NCI-H1694 (cell line): Measurements from ENCODE around the gene LRFN2.

ENCODE experiments used
- DNase-seq: peaks from one replicate; lab custom pipeline; 2025; lab: John Stamatoyannopoulos, UW

LRFN2 gene

DNA sequence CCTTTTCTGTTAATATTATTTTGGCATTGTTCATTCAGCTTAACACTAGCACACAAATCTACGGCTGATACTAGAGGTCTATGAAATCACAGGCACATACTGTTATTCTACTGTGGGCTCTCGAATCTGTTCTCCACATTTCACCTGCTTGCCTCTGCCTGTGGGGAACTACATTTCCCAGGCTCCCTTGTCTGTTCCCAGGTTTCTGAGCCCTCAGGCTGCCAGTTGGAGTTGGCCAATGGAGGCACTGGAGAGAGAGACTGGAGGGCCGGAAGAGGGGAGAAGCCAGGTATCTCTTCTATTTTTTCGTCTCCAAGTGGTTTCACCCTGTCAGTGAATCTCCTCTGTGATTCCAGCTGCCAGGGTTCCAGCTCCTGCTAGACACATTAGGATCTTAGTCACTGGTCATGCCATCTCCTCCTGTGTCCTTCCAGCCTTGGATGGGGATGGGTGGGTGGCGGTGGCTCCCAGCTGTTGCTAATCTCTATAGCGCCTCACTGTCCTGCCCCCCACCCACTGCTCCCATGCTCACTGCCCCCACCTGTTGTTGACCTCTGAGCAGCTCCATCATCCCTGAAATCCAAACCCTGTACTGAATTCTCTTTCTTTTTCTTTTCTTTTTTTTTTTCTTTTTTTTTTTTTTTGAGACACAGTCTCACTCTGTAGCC, 188.2 kb downstream of the LRFN2 start:
- DNase-seq, result no peak

DNA sequence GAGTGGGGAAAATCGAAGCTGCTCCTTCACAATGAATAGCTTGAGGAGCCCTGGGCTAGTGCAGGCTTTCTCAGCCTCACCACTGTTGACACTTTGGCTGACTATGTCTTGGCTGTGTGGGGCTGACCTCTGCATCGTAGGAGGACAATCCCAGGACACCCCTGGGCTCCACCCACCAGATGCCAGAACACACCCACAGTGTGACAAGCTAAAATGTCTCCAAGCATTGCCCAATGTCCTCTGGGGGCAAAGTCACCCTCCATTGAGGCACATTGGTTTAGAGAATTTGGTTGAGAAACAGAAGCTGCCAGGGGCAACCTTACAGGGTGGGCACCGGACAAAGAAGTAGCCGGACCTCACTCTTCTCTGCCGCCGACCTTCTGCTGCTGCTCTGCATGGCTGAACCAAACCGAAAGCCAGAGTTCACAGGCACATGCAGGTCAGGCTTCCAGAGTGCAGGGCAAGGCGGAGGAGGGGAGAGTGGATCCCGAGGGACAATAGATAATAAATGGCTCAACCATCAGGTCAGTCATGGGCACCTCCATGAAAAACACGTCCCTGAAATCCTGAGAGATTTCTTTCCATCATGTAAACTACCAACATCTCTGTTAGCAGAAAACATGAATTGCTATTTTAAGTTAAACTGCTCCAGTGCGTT, 189.0 kb downstream of the LRFN2 start:
- no peak for DNase-seq

DNA sequence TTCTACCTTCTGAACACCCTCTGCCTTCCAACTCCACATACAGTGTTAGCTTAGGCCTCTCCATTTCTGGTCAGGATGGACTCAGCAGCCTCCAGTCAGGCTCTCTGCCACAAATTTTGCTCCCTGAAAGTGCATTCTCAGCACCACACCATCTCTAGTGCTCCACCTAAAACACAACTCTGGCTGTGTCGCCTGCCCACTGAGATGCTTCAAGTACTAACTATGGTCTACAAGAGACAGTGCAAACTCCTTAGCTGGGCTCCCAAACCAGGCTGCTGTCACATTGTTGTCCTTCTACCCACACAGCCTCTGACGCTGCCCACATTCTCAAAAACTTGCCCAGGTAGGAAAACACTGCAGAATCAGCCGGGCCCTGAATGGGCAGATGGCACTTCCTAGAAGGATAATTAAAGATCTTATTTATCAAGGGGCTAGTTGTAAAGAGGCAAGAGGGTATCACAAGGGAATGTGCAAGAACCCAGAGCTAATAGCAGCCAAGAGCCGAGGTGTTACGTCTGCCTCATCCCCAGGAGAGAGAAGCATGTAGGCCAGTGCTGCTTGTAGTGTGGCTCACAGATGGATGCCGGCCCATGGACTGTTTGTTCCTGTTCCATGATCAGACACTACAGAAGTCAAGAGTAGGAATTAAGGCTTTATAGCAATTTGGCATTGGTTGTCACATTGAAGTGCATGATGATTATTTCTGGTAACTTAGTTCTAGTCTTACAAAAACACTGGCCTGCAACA, 189.7 kb downstream of the LRFN2 start:
- DNase-seq, result no peak

DNA sequence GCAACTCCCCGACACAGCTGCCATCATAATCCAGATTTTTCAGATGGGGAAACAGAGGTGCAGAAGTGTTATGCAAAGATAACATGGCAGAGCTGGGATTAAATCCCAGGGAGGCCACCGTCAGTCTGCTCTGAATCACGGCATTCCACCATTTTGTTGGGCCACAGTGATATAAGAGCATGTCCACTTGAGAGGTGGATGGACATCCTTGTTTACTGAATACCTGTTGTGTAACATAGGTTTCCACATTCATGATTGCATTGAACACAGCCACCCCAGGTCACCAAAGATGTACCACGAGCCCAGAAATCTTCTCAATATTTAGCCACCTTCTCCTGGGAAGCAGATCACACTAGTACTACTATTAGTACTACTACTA, 191.5 kb downstream of the LRFN2 start:
- DNase-seq, result no peak

DNA sequence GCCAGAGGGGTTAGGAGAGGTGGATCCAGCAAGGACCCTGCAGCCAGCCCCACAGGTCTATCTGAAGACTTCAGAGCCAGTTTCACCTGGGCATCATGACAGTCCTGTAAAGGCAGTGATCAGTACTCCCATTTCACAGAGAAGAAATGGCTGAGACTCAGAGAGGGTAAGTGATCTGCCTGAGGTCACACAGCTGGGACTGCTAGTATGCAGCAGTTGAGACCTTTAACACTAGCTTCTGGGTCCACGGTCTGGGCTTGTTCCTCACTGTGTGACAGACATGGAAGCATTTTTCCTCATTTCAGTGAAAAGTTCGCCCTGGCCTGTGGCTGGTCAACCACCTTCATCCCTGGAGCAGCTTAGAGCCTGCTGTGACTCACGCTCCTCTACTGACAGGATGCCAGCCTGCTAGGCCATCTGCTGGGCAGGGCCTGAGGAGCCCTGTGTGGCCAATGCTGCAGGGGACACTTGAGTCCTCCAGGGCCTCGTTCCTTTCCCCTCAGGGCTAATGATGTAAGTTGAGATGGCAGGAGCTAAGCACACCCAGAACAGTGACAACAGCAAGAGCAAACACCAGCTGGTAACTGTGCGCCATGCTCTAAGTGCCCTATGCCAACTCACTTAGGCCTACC, 192.0 kb downstream of the LRFN2 start:
- no peak for DNase-seq

DNA sequence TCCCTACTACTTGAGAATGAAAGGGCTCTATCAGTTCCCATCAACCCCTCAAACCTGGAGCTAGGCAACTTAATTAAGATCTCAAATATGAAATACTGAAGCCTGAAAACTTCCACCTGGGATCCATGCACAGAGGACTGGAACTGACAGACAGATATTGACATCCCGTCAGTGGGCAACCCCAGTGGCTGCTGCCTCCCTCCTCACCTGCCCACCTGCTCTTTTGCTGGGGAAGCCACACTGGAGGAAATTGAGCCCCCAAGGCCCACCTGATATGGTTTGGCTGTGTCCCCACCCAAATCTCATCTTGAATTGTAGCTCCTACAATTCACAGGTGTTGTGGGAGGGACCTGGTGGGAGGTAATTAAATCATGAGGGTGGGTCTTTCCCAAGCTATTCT, 192.8 kb downstream of the LRFN2 start:
- DNase-seq, result no peak

DNA sequence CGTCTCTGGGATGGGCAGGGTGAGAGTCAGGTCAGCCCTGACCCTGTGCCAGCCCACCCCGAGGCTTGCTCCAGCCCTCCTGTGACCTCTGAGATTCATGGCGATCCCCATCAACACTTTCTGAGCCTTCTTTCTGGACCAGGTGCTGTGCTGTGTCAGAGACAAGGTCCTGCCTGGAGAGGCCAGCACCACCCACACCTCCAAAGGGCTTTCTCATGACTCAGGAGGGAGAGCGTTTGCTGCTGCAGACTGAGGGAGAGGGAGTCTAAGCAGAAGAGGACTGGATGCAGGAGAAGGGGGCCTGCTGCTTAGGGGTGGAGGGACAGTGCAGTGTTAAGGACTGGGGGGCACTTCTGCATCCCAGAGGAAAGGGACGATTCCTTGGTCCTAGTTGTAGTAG, 193.5 kb downstream of the LRFN2 start:
- no peak for DNase-seq

DNA sequence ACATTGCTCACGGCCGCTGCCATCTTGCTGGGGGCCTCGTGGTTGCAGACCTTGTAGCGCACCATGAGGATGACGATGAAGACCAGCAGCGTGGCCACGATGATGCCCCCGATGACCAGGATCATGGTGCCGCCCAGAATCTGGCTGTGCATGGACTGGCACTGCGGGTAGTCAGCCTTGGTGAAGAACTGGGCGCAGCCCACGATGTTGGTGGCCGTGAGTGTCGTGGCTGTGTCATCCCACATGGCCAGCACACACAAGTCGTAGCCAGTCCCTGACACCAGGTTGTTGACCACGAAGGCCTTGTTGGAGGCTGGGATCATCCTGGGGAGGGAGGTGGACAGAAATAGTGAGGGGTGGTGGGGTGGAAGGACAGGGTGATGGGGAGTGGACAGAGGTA, 194.6 kb downstream of the LRFN2 start:
- no peak for DNase-seq

DNA sequence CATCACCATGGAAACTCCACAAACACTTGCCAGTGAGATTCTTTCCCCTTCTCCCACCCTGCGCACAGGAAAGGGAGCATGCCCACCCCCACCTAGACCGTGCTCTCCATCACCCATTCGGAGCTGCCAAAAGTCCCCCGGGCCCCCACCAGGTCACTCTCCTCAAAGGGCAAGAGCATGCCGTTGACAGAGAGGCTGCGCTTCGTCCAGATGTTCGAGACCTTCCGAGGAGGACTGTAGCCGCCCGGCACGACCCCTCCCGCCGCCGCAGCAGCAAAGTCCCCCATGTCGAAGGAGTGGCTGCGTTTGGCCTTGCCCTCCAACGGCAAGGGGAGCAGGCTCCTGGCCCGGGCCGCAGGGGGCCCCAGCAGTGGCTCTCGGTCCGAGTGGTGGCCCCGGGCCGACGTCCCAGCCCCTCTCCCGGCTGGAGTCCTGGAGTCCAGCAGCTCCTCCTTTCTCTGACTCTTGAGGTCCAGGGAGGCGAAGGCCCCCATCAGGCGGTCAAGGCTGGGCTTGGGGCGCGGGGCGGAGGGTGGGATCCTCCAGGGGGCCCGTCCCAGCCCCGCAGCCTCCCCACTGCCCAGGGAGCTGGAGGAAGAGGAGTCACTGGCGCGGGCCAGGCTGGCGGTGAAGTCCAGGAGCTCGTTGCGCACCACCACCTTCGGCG, 195.2 kb downstream of the LRFN2 start:
- no peak for DNase-seq

DNA sequence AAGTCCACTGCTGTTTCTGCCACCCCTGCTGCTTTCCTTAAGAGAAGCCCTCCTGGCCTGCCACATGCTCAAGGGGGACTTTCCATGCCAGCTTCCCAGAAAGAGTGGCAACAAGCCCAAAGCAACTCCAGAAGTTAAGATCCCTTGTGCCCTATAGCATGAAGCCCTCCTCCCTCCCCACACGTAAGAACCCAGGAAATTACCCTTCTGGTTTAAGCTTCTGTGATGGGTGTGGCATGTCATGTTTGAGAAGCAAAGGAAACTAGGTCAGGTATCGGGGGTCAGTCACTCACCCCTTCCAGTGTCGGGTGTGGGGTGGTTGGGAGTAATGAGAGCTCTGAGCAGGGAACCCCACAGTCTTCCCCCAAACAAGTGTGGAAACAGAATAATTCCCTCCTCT, 196.1 kb downstream of the LRFN2 start:
- DNase-seq, result no peak

DNA sequence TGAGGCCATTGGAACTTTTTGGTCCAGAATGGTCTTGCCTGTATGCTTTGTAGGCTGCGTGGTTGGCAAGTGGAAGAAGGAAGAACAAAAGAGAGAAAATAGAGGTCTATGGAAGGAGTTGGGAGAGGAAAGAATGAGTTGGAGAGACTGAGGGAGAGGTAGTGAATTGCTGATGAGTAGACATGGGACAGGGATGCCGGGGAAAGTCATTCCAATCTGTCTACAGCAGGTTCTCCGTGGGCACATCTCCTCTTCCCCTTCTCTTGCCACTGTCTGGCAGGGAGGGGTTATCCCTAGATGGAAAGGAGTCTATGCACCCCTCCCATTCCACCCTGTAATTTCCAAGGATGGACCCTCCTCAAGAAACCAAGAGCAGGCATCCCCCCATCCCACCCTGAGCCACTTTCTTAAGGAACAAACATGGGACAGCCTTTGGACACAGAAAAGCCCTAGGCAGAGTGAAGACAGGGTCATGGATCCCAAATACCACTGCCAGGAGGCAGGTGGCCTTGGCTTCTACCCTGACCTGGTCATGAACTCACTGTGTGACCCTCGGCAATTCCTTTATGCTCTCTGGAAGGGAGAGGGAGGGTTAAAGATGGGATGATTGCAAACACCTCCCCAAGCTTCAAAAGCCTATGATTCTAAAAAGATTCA, 196.9 kb downstream of the LRFN2 start:
- no peak for DNase-seq

DNA sequence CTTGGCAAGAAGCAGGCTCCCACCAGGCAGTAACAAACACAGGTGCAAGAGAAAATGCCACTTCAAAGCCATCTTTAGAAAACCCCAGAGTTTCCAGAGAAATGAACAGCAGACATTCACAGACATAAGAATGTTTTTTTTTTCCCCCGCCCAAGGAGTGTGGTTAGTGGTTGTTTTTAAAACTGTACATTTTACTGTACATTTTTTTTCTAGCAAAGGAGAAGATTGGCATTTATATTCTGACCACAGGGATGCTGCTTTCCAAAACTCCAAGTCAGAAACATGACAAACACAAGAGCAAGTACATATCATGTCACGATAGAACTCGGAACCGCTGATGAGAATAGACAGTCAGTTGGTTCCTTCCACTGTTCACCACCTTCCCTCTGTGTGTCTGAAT, 197.9 kb downstream of the LRFN2 start:
- DNase-seq, result no peak

DNA sequence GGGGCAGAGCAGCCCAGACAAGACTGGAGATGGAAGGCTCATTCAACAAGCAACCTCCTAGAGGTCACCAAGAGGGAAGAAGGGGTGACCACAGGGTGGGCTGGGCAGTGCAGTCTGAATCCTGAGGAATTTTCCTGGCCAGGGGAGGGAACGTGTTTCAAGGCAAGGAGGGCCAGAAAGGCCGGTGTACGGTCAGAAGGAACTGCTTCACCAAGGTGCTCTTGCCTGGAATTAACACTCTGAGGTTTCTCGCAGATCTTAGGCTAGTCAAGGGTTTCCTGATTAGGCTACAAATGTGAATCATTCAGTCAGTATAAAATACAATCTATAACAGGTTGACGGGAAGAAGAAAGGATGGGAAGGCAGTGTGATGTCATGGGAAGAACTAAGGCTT, 199.3 kb downstream of the LRFN2 start:
- DNase-seq, result no peak

DNA sequence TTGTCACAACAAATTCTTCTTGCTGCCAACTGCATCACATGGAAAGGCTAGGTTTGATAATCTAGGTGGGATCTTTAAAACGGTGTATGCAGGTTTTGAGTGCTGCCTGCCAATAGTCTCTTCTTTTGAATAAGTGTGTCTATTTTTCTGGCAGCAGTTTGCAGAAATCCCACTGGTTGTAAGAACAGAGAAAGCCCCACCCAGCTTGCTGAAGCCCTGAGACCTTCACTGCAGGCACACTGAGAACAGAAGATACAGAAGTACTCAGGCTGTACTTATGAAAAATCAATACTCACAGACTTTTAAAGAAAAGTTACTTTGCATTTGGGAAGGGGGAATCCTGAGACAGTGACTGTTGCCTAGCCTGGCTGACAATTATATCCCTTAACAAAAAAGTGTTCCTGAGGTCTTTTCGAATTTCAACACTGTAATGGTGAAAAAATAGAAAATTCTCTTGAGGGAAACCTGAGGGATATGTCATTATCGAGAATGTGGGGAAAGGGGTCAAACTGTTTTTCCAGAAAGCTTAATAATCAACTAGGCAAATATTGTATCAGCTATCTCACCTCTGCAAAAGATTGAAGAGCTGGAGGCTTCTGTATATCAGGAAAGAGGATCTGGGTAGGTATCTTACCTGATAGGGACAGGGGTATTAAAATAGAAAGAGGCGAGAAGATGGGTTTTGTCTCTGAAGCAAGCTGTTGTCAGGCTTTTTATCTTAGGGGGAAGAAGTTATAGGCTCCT, 199.9 kb downstream of the LRFN2 start:
- no peak for DNase-seq

DNA sequence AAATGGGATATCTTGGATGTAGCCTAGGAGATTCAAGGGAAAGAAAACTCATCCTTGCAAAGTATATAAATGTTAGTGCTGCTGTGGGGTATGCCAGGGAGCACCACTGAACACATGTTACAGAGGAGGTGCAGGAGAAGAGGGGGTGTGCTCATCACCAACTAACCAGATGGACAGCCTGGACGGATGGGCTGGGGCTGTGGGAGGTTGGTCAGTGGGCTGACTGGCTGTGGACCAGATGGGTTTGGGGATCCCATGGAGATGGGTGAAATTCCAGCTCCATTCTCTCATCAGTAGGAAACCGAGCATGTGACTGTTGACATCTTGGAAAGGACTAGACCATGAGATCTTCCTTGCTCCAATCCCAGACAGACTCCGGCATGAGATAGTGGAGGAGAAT, 201.0 kb downstream of the LRFN2 start:
- no peak for DNase-seq

DNA sequence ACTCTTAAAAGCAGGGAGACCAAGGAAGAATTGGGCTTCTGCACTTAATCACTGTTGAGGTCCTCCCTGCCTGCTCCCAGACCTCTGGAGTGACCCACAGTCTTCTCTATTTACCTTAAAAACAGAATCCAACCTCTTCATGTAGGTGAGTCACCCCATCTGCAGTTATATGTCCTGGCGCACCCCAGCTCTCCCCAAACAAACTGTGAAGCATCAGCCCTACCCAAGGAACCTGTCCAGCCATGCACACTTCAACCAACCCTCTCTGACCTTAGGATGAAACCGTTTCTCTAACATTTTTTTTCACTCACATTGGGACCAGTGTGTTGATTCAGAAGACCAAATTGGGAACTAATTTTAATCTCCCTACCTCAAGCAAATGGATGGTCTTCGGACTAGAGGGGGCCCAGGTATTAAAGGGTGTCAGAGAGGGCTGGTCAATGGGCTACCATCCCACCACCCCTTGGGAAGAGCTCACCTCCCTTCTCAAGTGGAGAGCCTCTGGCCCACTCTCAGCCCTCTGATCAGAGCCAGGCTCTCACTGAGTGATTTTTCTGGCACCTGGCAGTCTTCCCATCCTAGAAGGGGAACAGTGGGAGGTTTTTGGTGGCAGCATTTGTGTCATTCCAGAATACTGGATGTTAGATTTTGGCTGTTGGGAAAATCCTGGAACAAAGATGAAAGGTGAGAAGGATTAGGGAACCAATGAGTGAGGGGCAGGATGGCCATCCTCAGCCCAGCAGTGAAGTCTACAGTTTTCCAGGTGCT, 203.6 kb downstream of the LRFN2 start:
- no peak for DNase-seq

DNA sequence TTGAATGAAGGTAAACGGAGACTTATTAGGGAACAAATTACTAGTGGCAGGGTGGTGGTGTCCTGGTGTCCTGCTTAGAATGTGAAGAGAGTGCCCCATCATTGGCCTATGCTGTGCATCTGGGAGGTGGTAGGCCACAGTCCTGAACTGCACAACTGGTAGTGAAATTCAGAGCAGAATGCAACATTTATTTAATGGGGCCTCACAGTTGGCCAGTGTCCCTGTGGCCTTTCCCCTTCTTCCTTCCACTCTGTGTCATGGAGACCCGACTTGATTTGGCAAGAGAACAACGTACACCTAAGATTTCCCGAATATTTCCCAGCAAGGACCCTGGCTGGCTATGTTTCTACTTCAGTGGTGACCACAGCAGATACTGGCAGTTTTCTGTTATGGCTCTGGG, 206.9 kb downstream of the LRFN2 start:
- no peak for DNase-seq

DNA sequence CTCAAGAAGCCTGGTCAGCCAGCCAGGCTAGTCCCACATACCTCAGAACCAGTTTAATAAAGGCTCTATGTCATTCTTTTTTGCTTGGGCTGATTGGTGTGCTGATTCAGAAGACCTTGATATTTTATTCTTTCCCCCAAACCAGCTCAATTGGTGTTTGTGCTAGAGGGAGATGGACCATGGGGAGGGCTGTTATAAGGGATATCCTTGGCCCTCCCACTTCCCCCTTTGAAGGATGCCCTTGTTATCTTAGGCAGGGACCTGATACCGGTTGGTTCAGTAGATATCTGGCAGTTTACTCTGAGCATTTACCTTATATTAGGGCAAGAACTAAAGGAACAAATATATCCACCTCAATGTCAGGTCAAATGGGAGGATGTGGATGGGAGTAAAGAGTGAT, 207.4 kb downstream of the LRFN2 start:
- DNase-seq, result no peak

DNA sequence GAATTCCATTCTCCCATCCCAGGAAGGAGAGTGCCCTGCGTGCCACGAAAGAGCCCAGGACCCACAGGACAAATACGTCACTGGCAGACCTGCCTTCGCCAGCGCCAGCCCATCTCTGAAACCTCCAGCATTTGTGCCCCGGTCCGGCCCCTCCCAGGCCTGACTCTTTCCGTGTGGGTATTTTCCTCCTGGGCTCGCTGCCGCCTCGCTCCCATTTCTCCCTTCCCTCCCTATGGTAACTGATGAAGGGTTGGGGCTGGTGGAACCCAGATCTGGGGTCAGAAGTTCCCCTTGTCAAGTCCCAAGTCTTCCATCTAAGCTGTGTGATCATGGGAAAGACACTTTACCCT, 208.5 kb downstream of the LRFN2 start:
- DNase-seq, result no peak

DNA sequence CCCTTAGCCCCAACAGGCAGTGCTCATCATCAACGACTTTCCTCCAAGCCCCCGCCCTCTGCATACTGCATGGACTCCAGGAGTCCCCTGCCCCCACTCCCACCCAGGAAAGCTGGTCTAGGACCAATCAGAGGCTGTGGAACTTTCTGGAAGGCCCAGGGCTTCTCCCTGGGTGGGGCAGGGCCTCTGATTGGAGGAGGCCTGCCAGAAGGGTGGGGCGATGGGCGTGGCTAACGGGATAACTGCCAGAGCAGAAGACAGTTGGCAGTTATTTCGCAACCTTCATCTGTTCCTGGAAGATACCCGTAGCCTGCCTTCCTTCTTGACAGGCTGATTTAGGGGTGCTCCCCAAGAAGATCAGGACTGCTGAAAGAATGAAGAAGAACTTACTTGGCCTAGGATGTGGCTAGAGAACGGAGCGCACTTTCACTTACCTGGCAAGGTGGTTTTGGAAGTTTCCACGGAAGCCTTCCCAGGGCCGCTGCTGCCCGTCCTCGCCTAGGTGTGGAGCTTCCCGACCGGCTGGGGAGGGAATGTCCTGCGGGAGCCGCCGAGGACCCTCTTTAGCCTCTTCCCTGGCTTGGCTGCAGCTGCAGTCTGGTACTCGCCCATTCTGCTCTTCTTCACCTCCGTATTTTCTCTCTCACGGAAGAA, 209.0 kb downstream of the LRFN2 start:
- DNase-seq, result no peak
